Stimulated activated CD8-positive, alpha-beta memory T cell treated with anti-CD3 and anti-CD28 coated beads, Interleukin-12 subunit alpha, Interleukin-12 subunit beta, amount 100 ng/mL, for 4 hours (primary cell): ENCODE data around the gene CHRNA7.
"Not testable (repeated sequence)": the region's sequence is repeated elsewhere in the genome, so short reads cannot be mapped to it uniquely, and the experiment has no call there.

Experiments used
- DNase-seq: peaks from one replicate; pipeline ENCODE4 v3.0.0-alpha.2; 2020; ENCODE audit warnings: low read depth

Gene CHRNA7

DNA sequence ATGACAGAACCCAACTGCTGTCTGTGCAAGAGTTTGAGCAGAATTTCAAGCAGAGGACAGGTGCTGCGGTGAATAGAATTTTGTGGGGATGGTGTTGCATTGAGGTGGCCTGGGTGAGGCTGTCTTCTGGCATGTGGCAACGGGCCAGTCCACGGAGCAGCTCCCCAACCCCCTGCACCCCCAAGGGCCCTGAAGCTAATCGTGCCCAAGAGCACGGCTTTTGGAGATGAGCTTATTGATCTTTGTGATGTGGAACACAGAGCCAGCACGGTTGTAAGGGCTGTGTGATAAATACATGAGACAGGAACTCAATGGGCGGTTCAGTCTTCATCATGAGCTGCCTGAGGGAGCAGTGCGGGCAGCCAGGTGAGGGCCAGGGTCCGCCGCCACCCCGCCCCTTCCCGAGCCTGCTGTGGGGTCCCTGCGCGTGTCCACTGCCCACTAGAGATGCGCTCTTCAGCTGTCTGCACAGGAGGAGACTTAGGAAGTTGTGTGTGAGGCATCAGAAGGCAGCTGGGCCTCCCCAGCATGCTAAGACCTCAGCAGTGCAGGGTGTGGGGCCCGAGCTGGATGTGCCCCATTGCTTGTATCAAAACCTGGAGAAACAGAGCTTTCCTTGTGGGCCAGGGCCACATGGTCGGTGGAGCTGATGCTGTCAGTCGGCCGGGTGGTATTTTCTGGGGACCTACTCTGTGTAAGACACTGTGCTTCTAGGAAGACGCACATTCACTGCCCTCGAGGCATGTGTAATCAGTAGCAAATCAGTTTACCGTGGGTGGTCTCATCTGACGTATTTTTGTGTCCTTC, 90.5 kb downstream of the CHRNA7 start:
- DNase-seq: no peak

DNA sequence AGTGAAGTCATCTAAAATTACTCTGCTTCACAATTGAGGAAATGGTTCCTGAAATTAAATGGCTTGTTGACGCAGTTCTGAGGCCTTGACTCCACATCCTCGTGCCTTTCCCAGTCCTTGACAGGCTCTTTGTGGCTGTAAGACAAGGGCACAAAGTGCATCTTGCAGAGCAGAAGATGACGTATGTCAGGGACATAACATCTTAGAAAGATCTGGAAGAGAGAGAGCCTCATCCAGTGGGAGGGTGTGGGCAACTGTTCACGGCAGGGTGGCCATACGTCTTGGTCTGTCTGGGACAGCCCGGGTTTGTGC, 91.0 kb downstream of the CHRNA7 start:
- DNase-seq: no peak

DNA sequence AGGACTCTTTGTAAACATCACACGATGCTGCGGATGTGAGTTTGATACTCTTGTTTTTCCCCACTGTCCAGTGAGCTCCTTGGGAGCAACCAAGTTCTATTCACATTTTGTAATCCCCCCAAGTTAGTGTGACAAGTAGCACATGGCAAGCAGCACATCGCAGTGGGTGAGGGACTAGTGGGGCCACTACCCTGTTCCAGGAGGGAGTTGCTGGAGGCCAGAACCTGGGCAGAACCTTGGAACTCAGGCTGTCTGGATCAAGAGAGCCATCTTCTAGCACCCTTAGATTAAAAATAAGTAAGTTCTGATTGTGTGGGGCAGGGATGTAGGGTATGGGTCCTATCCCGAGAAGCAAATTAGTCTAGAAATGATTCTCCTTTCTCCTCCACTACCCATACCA, 91.7 kb downstream of the CHRNA7 start:
- DNase-seq: no peak

DNA sequence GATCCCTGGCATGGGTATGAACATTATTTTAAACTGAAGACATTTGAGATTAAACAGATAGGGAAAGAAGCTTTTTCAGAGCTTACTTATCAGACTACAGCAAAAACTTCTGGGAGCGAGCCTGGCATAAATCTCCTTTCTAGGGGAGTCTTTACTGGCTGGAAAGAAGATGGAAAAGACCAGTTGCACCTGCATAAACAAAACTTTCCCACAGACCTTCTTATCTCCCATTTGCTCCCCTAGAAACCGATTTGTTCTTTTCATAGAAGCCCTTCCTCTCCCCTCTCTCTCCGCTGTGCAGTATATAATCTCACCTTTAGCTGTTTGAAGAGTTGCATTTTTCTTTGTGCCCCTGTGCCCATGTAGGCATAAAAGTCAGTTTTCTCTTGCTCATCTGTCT, 93.2 kb downstream of the CHRNA7 start:
- no peak for DNase-seq

DNA sequence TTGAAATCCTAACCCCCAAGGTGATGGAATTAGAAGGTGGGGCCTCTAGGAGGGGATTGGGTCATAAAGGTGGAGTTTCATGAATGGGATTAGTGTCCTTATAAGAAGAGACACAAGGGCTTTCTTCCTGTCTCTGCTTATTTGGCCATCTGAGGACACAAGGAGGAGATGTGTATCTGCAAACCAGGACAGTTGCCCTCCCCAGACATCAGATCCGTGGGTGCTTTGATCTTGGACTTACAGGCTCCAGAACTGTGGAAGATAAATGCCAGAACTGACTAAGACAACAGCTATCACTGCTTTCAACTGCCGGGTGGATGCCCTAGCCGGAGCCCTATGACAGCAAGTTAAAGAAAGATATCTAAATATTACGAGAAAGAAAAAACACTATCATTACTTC, 94.4 kb downstream of the CHRNA7 start:
- no peak for DNase-seq

DNA sequence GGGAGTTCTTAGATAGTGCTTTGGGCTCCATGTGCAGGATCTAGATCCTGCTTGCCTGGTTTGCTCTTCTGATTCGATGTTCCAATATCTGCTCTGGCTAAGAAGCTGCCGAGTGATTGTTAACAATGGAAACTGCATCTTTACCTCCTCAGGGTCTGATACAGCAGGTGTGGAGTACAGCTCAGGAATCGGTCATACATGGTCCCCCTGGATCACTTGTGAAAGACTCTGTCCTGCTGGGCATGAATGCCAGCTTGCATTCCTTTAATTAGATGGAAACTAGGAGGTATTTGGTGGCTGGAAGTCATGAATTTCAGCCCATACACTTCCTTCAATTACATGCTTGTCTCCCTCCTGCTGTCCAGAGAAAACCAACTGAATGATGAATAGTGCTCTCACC, 95.3 kb downstream of the CHRNA7 start:
- no peak for DNase-seq

DNA sequence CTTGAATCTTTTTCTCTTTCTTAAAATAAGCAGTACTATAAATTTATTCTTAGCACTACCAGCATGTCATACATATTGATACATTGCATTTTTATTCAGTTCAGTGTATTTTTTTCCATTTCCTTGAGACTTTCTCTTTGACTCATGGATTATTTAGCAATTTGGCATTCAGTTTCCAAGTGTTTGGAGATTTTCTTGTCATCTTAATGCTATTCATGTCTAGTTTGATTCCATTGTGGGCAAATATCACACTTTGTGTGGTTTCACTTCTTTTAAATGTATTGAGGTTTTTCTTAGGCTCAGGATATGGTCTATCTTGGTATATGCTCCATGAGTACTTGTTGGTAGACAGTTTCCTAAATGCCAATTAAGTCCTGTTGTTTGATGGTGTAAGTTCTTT, 99.5 kb downstream of the CHRNA7 start:
- DNase-seq: no peak

DNA sequence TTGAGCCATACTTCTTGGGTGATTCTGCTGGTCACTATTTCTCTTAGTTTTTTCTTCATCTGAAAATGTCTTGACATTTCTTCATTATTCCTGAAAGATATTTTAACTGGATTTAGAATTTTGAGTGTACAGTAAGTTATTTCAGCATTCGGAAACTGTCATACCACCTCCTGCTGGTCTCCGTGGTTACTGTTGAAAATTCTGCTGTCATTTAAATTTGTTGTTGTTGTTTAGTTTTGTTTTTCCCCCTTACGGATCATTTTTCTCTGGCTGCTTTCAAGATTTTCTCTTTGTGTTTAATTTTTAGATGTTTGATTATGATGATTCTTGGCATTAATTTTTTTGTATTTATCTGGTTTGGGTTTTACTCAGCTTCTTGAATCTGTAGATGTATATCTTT, 100.5 kb downstream of the CHRNA7 start:
- DNase-seq: no peak

DNA sequence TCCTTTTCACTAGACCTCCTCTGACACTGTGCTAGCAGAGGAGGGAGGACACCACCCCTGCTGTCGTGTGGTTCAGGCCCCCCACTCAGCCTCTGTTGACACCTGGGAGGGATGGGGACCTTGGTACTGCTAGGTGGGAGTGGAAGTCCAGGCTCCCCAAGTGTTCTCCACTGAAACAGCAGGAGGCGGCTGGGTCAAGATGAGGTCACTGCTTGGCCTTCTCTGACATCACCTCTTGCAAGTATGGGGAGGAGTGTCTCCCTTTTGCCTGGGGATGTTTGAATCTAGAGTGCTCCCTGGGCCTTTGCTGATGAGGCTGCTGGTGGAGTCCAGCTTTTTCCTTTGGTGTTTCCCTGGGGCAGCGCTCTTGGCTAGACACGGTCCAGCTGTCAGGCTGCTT, 101.5 kb downstream of the CHRNA7 start:
- no peak for DNase-seq

DNA sequence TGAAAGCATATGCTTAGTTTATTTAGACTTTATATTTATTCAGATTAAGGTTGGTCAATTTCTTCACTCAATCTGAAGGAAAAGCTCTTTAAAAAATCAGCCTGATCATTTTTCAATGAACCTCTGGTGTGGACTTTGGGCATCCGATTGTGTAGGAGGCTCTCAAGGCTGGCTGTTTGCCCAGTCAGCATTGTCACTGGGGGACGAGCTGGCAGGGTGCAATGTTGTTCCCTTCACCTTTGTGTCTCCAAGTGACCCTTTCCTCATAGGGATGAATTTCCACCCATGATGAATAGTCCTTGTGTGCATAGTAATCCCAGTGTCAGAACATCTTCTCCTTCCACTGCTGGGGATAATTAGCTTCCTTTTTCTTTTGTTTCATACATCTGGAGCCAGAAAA, 102.5 kb downstream of the CHRNA7 start:
- no peak for DNase-seq

DNA sequence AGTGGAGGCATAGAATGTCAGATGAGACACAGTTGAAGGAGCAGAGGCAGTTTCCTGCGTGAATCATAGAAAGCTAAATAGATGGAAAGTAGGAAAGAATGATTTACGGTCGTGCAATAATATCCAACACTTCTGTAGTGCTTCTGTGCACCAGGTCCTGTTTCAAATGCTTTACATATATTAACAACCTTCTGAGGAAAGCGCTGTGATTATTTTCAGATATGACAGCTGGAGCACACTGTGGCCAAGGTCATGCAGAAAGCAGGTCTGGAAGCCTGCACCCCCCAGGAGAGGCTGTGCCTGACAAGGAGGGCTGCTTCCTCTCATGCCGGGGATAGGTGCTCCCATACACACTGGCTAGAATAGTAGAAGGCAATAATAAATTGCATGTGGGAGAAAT, 104.5 kb downstream of the CHRNA7 start:
- no peak for DNase-seq

DNA sequence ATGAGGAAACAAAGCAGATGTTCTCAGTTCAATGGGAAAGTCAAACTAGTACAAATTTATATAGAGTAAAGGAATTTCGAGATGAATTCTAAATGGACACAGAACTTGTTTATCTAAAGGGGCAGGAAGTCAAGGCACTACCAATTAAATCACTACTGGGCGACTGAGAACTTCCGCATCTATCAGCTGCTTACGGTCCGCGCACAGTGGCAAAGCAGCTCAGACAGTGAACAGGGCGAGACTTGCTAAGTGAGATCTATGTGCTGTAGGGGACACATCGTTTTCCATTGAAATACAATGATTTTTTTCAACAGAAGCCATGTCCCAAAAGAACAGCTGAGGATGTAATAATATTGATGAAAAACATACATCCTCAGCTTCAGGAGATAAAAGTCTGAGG, 105.0 kb downstream of the CHRNA7 start:
- DNase-seq: no peak

DNA sequence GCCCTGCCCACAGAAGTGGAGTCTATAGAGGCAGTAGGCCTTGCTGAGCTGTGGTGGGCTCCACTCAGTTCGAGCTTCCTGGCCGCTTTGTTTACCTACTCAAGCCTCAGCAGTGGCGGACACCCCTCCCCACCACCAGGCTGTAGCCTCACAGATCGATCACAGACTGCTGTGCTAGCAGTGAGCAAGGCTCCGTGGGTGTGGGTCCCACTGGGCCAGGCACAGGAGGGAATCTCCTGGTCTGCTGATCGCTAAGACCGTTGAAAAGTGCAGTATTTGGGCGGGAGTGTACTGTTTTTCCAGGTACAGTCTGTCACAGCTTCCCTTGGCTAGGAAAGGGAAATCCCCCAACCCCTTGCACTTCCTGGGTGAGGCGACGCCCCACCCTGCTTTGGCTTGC, 115.2 kb downstream of the CHRNA7 start:
- not testable (repeated sequence) for DNase-seq

DNA sequence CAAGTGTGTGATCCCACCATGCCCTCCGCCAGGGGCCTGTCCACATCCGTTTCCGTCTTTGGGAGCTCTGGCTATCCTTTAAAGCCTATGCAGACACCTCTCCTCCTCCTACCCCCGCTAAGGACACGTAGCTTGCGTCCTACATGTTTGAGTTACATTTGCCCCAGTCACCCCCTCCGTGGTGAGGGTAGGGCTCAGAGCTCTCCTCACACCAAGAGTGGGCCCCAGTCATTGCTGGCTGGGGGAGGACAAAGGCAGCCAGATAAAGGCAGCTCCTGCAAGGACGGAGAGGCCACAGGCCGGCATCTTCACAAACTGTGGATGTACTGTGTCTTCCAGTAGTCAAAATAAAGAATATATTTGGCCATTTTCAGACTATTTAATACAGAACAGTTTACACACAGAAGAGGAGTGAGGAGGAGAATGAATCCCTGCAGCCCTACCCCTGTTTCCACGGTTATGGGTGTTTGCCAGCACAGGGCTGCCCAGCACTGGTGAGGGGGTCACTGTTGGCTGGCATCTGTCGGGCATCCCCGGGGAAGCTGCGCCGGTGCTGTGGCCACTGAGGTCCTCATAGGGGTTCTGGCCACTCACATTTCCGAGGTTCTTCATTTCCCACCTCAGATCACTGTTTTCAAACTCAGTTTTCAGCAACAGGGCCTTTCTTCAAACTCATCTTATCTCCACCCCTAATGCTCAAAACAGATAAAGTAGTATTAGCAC, 118.7 kb downstream of the CHRNA7 start:
- no peak for DNase-seq

DNA sequence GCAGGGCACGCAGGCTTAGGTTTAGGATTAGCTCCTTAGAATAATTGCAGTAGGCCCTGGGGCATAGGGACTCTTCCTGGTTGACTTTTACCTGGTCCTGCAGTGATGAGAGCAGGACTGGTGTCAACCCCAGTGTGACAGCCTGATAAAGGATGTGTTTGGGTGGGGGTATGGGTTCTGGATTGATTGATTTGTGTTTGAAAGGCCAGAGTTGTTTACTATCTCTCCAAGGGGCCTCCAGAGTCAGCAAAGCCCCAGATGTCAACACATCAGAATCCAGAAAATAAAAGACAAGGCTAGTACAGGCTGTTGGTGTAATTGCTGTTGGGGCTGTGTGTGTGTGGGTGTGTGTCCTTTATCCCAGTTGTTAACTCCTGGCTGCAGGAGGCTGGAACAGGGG, 122.3 kb downstream of the CHRNA7 start:
- no peak for DNase-seq

DNA sequence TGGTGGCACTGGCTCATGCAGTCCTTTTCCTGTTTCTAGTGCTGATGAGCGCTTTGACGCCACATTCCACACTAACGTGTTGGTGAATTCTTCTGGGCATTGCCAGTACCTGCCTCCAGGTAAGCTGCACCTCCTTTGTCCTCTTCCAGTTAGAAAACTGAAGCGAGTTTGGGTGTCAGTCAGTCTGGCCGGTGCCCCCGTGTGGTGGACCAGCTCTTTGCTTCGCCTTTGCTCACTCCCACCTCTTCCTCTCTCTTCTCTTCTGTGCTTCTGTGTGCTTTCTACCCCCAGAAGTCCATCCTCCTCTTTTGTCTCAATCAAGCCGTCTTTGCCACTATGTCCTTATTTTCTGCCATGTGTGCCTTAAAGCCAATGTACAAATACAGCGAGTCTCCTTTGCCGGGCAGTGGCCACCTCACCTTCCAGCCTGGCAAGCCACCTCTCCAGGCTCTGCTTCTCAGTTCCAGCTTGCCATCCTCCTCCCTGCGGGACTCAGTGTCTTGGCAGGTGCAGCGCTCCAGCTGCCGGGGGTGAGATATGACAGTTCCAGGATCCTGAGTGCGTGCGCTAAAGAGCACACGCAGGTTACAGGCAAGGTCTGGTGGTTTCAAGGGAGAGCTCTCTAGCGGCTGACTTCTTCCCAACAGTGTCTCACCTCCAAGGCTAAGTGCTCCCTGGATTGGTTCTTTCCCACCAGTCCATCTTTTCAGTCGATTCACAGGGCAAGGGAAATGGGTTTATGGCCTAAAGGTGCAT, 123.7 kb downstream of the CHRNA7 start:
- DNase-seq: not testable (repeated sequence)

DNA sequence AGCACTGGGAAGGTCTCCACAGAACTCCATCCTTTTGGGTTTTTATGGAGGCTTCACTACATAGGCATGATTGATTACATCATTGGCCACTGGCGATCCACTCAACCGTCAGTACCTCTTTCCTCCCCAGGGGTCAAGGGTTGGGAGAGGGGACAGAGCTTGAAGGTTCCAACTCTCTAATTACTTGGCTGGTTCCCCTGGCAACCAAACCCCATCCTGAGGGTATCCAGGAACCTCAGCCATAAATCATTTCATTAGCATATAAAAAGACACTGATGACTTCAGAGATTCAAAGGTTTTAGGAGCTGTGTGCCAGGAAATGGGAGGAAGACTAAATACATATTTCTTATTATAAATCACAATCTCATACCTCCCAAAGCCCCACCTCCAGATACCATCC, 131.8 kb downstream of the CHRNA7 start:
- DNase-seq: not testable (repeated sequence)

DNA sequence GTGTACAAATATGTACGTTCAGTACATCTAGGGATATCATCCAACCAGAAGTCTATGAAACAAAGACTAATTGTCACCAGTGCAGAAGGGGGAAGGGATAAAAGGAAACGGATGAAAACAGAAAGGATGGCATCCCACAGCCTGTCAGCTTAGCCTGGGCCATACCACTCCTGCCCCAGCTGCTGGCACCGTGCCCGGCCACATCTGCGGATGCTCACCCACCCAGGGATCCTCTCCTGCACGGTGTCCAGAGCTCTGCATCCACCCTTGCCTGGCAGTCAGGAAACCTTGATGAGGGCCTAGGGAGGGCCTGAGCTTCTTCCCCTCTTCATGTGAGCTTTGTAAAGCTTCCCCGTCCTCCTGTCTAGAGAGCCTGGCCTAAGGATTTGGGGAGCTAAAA, 133.8 kb downstream of the CHRNA7 start:
- DNase-seq: not testable (repeated sequence)

DNA sequence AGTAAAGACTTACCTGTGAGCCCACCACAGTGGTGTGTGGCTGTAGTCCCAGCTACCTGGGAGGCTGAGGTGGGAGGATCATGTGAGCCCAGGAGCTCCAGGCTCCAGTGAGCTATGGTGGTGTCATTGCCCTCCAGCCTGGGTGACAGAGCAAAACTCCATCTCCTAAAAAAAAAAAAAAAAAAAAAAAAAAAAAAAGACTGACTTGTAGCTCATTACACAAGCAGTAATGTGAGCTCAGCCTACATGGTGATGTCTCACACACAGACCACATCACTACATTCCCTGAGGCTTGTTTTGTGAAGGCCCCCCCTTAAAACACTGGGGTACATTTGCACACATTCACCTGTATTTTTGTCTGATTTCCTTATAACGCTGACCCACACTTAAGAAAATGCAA, 134.4 kb downstream of the CHRNA7 start:
- not testable (repeated sequence) for DNase-seq

DNA sequence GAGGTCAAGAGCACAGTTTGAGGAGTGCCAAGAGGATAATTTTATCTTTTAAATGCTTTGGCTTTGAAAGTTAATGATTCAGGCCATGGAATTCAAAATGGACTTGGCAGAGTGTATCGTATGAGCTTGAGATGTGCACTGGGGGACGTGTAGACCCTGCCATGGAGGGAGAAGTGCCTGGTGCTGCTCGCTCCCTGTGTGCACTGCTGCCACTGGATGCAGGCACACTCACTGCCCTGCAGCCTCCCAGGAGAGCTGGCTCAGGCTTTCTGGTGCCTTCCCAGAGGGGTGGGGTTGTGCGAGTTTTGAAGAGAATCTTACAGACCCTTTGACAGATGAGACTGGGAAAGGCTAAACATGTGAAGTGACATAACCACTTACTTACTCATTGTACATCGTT, 135.5 kb downstream of the CHRNA7 start:
- DNase-seq: not testable (repeated sequence)

DNA sequence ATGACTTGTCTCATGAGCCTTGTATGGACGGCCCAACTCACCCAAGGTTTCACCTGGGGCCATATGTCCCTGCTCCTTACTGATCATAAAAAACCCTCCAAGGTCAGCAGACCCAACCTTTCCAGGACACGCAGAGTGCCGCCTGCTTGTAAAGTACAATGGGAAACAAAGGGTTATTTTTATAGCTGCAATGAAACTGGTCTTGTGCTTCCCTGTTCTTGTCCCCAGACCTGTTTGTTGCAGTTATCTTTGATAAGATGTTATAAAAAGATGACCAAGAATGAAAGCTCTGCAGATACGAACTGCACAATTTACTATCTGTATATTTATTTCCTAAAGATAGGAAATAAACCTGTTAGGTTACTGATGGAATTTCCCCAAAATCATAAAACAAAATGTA, 136.0 kb downstream of the CHRNA7 start:
- not testable (repeated sequence) for DNase-seq

DNA sequence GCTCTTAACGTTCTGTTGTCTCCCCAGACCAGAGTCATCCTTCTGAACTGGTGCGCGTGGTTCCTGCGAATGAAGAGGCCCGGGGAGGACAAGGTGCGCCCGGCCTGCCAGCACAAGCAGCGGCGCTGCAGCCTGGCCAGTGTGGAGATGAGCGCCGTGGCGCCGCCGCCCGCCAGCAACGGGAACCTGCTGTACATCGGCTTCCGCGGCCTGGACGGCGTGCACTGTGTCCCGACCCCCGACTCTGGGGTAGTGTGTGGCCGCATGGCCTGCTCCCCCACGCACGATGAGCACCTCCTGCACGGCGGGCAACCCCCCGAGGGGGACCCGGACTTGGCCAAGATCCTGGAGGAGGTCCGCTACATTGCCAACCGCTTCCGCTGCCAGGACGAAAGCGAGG, 137.6 kb downstream of the CHRNA7 start:
- not testable (repeated sequence) for DNase-seq

DNA sequence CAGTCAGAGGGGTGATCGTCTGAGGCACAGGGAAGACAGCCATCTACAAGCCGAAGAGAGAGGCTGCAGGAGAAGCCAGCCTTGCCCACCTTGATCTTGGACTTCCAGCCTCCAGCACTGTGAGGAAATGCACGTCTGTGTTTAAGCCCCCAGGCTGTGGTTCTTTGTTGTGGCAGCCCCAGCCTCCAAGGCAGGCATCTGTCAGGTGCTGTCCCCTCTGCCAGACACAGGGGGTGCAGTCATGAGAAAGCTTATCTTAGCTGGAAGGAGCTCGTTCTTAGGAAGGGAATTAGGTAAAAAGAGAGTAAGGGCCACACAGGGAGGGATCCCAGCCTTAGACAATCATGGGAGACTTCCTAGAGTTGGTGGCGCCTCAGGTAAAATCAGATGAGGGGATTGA, 150.3 kb downstream of the CHRNA7 start:
- DNase-seq: not testable (repeated sequence)
